Activated B cell treated with CpG ODN at 0.5 μM for 24 hours (primary cell): Measurements from ENCODE around the gene GRM5. TPM values are rescaled to one million over a fixed set of nuclear protein-coding genes. Genes with fewer than 3 reads are reported as not detected.

Experiments
- ATAC-seq: fragments of 200-7000 bp; cut with Tn5 transposase; one replicate; pipeline ENCODE4 v1.10.0; 2021; ENCODE audit warnings: low read depth, mild to moderate bottlenecking, moderate library complexity
- CTCF ChIA-PET: fragments of 350-600 bp; sonication (Branson Sonifier 250); formaldehyde crosslinking; loops from one replicate; lab custom pipeline; 2021; ENCODE audit warnings: antibody characterized with exemption; lab: Charles Lee
- POLR2A ChIA-PET: fragments of 350-600 bp; sonication (Branson Sonifier 250); formaldehyde crosslinking; loops from one replicate; lab custom pipeline; 2021; ENCODE audit warnings: antibody characterized with exemption; lab: Charles Lee
- DNase-seq: peaks from one replicate; pipeline ENCODE4 v3.0.0; 2022
- H3K27ac Mint-ChIP-seq: one replicate; pipeline ENCODE4 v1.8.0; 2020; ENCODE audit warnings: mixed read lengths
- H3K27me3 Mint-ChIP-seq: one replicate; pipeline ENCODE4 v1.8.0; 2021; ENCODE audit warnings: mixed read lengths
- H3K36me3 Mint-ChIP-seq: one replicate; pipeline ENCODE4 v1.8.0; 2021; ENCODE audit warnings: low read depth, mixed read lengths
- H3K4me1 Mint-ChIP-seq: one replicate; pipeline ENCODE4 v1.8.0; 2021; ENCODE audit warnings: mixed read lengths
- H3K4me3 Mint-ChIP-seq: one replicate; pipeline ENCODE4 v1.8.0; 2020; ENCODE audit warnings: mild to moderate bottlenecking, mixed read lengths
- H3K9me3 Mint-ChIP-seq: one replicate; pipeline ENCODE4 v1.8.0; 2020; ENCODE audit warnings: mixed read lengths
- CTCF ChIP-seq: fragments of 200-600 bp; IDR thresholded peaks from one replicate; pipeline ENCODE4 v1.8.0; 2022; ENCODE audit warnings: antibody characterized with exemption, mild to moderate bottlenecking
- intact Hi-C: fragments of 100-400 bp; cut with micrococcal nuclease; formaldehyde crosslinking; loops from one replicate; pipeline ENCODE4 v1.15.1; 2024
- total RNA-seq: library from RNA; stranded (reverse); gene quantifications from 2 replicates; pipeline ENCODE4 v1.2.3, GENCODE V29; 2022

GRM5 gene
- total RNA-seq, 1 donor from 2014 or later = not detected

- H3K27me3 Mint-ChIP-seq = peaks cover 28% of the 10 kb centered on the region
- ATAC-seq (no peak), DNase-seq (no peak)
- TF ChIP-seq CTCF = no peak
- intact Hi-C loops = no loop called here
- ChIA-PET CTCF (no interaction called here), POLR2A (no interaction called here)
- no peaks in the 10 kb centered on the region for H3K36me3 Mint-ChIP-seq
- no peak overlapping the region for H3K4me3 Mint-ChIP-seq
- H3K27ac Mint-ChIP-seq = no peak overlapping the region
- no peaks in the 10 kb centered on the region for H3K9me3 Mint-ChIP-seq
- no peaks in the 10 kb centered on the region for H3K4me1 Mint-ChIP-seq
Observed at GRCh38 chr11:88515002-88515401, 550.8 kb downstream of the GRM5 start.

- H3K4me1 Mint-ChIP-seq = peaks cover 7% of the 10 kb centered on the region
- H3K27me3 Mint-ChIP-seq = peaks cover 42% of the 10 kb centered on the region
- no peak overlapping the region for H3K27ac Mint-ChIP-seq
- H3K9me3 Mint-ChIP-seq = no peaks in the 10 kb centered on the region
- intact Hi-C loops = no loop called here
- no peak for TF ChIP-seq CTCF
- no peak overlapping the region for H3K4me3 Mint-ChIP-seq
- CTCF ChIA-PET = no interaction called here
- POLR2A ChIA-PET = no interaction called here
- ATAC-seq = no peak
- no peaks in the 10 kb centered on the region for H3K36me3 Mint-ChIP-seq
- no peak for DNase-seq
Observed at GRCh38 chr11:88511006-88511405, 554.8 kb downstream of the GRM5 start.

- ChIA-PET CTCF (no interaction called here), POLR2A (no interaction called here)
- Mint-ChIP-seq H3K27ac (no peak overlapping the region), H3K36me3 (no peaks in the 10 kb centered on the region), H3K9me3 (no peaks in the 10 kb centered on the region), H3K4me1 (peaks cover 7% of the 10 kb centered on the region), H3K27me3 (peaks cover 39% of the 10 kb centered on the region), H3K4me3 (peak overlapping the region; percentile 30)
- no peak for ATAC-seq
- DNase-seq = no peak
- intact Hi-C loops = no loop called here
- TF ChIP-seq CTCF = no peak
Observed at GRCh38 chr11:88508759-88509581, 556.8 kb downstream of the GRM5 start.

- Mint-ChIP-seq H3K9me3 (no peaks in the 10 kb centered on the region), H3K27ac (no peak overlapping the region), H3K36me3 (no peaks in the 10 kb centered on the region), H3K27me3 (peaks cover 36% of the 10 kb centered on the region), H3K4me1 (peaks cover 7% of the 10 kb centered on the region), H3K4me3 (no peak overlapping the region)
- POLR2A ChIA-PET = no interaction called here
- intact Hi-C loops = no loop called here
- ATAC-seq (no peak), DNase-seq (no peak)
- no peak for TF ChIP-seq CTCF
- CTCF ChIA-PET = no interaction called here
Observed at GRCh38 chr11:88508418-88508758, 557.4 kb downstream of the GRM5 start.

- Mint-ChIP-seq H3K27me3 (peaks cover 36% of the 10 kb centered on the region), H3K36me3 (no peaks in the 10 kb centered on the region), H3K9me3 (no peaks in the 10 kb centered on the region), H3K27ac (no peak overlapping the region), H3K4me1 (peaks cover 7% of the 10 kb centered on the region), H3K4me3 (no peak overlapping the region)
- ChIA-PET CTCF (no interaction called here), POLR2A (no interaction called here)
- DNase-seq (no peak), ATAC-seq (no peak)
- intact Hi-C loops = no loop called here
- TF ChIP-seq CTCF = no peak
Observed at GRCh38 chr11:88507771-88508417, 557.9 kb downstream of the GRM5 start.
